ENCODE data around the gene PKD1L1. TPM values are rescaled to one million over a fixed set of nuclear protein-coding genes. Genes with fewer than 3 reads are reported as not detected.

Gene PKD1L1
- total RNA-seq, 4 donors from 2014 or later: 0.07 to 1.7 (median 0.98) TPM

GRCh38 chr7:47897831-47898230 lies 50.4 kb downstream of the PKD1L1 start:
- intact Hi-C loops (cut with DNase I; ENCODE audit: low total_unique reads): no loop called here
- Histone ChIP-seq H3K9me3 (no peaks in the 10 kb centered on the region), H3K27me3 (no peaks in the 10 kb centered on the region), H3K27ac (no peak overlapping the region), H3K4me3 (no peak overlapping the region), H3K4me1 (no peaks in the 10 kb centered on the region), H3K36me3 (no peaks in the 10 kb centered on the region)
- in situ Hi-C loops (cut with MboI; ENCODE audit: low sequenced_read_pairs in 4 of 4): no loop called here
- no peak for DNase-seq
- TF ChIP-seq POLR2A (IDR thresholded peaks at IDR 0.05): no peak
- TF ChIP-seq CTCF (IDR thresholded peaks at IDR 0.05 in 4 of 5, conservative IDR thresholded peaks at IDR 0.05 in 1 of 5): no peak
- ATAC-seq: no peak

GRCh38 chr7:47896809-47897423 lies 51.4 kb downstream of the PKD1L1 start:
- no peak for ATAC-seq
- H3K36me3 ChIP-seq: no peaks in the 10 kb centered on the region
- no peak for TF ChIP-seq CTCF (IDR thresholded peaks at IDR 0.05 in 4 of 5, conservative IDR thresholded peaks at IDR 0.05 in 1 of 5)
- TF ChIP-seq POLR2A (IDR thresholded peaks at IDR 0.05): no peak
- no peak for DNase-seq
- H3K4me1 ChIP-seq: no peaks in the 10 kb centered on the region
- H3K27ac ChIP-seq: no peak overlapping the region
- in situ Hi-C loops (cut with MboI; ENCODE audit: low sequenced_read_pairs in 4 of 4): no loop called here
- no peak overlapping the region for H3K4me3 ChIP-seq
- no peaks in the 10 kb centered on the region for H3K9me3 ChIP-seq
- intact Hi-C loops (cut with DNase I; ENCODE audit: low total_unique reads): no loop called here
- H3K27me3 ChIP-seq: no peaks in the 10 kb centered on the region

- H3K4me3 ChIP-seq: no peak overlapping the region
- no peak overlapping the region for H3K27ac ChIP-seq
- intact Hi-C loops (cut with DNase I; ENCODE audit: low total_unique reads): no loop called here
- ATAC-seq: no peak
- no peaks in the 10 kb centered on the region for H3K36me3 ChIP-seq
- no peak for DNase-seq
- no peaks in the 10 kb centered on the region for H3K27me3 ChIP-seq
- in situ Hi-C loops (cut with MboI; ENCODE audit: low sequenced_read_pairs in 4 of 4): no loop called here
- H3K9me3 ChIP-seq: no peaks in the 10 kb centered on the region
- no peaks in the 10 kb centered on the region for H3K4me1 ChIP-seq
- no peak for TF ChIP-seq CTCF (IDR thresholded peaks at IDR 0.05 in 4 of 5, conservative IDR thresholded peaks at IDR 0.05 in 1 of 5)
- TF ChIP-seq POLR2A (IDR thresholded peaks at IDR 0.05): no peak
Observed at GRCh38 chr7:47895026-47895425, 53.2 kb downstream of the PKD1L1 start.

- in situ Hi-C loops (cut with MboI; ENCODE audit: low sequenced_read_pairs in 4 of 4) (no loop called here), intact Hi-C loops (cut with DNase I; ENCODE audit: low total_unique reads) (no loop called here)
- H3K4me3 ChIP-seq: no peak overlapping the region
- no peak for TF ChIP-seq CTCF (IDR thresholded peaks at IDR 0.05 in 4 of 5, conservative IDR thresholded peaks at IDR 0.05 in 1 of 5)
- TF ChIP-seq POLR2A (IDR thresholded peaks at IDR 0.05): no peak
- no peaks in the 10 kb centered on the region for H3K27me3 ChIP-seq
- DNase-seq (no peak), ATAC-seq (no peak)
- H3K4me1 ChIP-seq: no peaks in the 10 kb centered on the region
- H3K36me3 ChIP-seq: no peaks in the 10 kb centered on the region
- H3K27ac ChIP-seq: no peak overlapping the region
- no peaks in the 10 kb centered on the region for H3K9me3 ChIP-seq
Observed at GRCh38 chr7:47893721-47894365, 54.4 kb downstream of the PKD1L1 start.
